ENCODE data around the gene ZNF688.

ZNF688 gene

GRCh38 chr16:30585400-30586191 lies 14.1 kb upstream of the ZNF688 start, which contains the start of gene ZNF785:
ZNF785 (minus strand) TSS chr16:30585697; CDS start chr16:30585611, 86 bp downstream.
- peak; percentile 85 for DNase-seq (ENCODE audit: low read depth)

- DNase-seq (ENCODE audit: low read depth), result no peak
These were observed 13.5 kb upstream of the ZNF688 start for GRCh38 chr16:30585022-30585399.

- DNase-seq (ENCODE audit: low read depth), result no peak
These were observed 11.3 kb upstream of the ZNF688 start for GRCh38 chr16:30582611-30583340.

- DNase-seq (ENCODE audit: low read depth), result no peak
These were observed 9.9 kb upstream of the ZNF688 start for GRCh38 chr16:30581457-30581856.

GRCh38 chr16:30574678-30575077 lies 3.2 kb upstream of the ZNF688 start:
- no peak for DNase-seq (ENCODE audit: low read depth)

- DNase-seq (ENCODE audit: low read depth), result no peak
These were observed 674 bp downstream of the ZNF688 start for GRCh38 chr16:30570636-30571444.

GRCh38 chr16:30569746-30570635 lies 1.5 kb downstream of the ZNF688 start:
- no peak for DNase-seq (ENCODE audit: low read depth)

- no peak for DNase-seq (ENCODE audit: low read depth)
These were observed 2.2 kb downstream of the ZNF688 start for GRCh38 chr16:30569281-30569680.

- DNase-seq (ENCODE audit: low read depth), result no peak
These were observed 3.4 kb downstream of the ZNF688 start for GRCh38 chr16:30567991-30568638.

GRCh38 chr16:30567160-30567990 lies 4.1 kb downstream of the ZNF688 start:
- peak; percentile 65 for DNase-seq (ENCODE audit: low read depth)

- no peak for DNase-seq (ENCODE audit: low read depth)
These were observed 5.0 kb downstream of the ZNF688 start for GRCh38 chr16:30566531-30566930.

GRCh38 chr16:30565984-30566383 lies 5.5 kb downstream of the ZNF688 start:
- DNase-seq (ENCODE audit: low read depth), result no peak

- DNase-seq (ENCODE audit: low read depth), result no peak
These were observed 6.0 kb downstream of the ZNF688 start for GRCh38 chr16:30565526-30565925.

- DNase-seq (ENCODE audit: low read depth), result no peak
These were observed 9.5 kb downstream of the ZNF688 start for GRCh38 chr16:30562021-30562420.

- no peak for DNase-seq (ENCODE audit: low read depth)
These were observed 10.3 kb downstream of the ZNF688 start for GRCh38 chr16:30561089-30561816.

- DNase-seq (ENCODE audit: low read depth), result no peak
These were observed 11.8 kb downstream of the ZNF688 start for GRCh38 chr16:30559690-30560089.

GRCh38 chr16:30558789-30559377 lies 12.6 kb downstream of the ZNF688 start:
- DNase-seq (ENCODE audit: low read depth), result no peak

GRCh38 chr16:30557957-30558788 lies 13.3 kb downstream of the ZNF688 start, which contains the start of gene ZNF764:
ZNF764 (minus strand) TSS chr16:30558374; CDS start chr16:30558182, 192 bp downstream.
- DNase-seq (ENCODE audit: low read depth), result peak; percentile 94

All from activated T-helper 9 cell treated with anti-CD3 and anti-CD28 coated beads, Interleukin-2, amount 50 U/mL, for 16 hours (primary cell).